Measurements from ENCODE around the gene ADAMTS19.
"Not testable (repeated sequence)": the region's sequence is repeated elsewhere in the genome, so short reads cannot be mapped to it uniquely, and the experiment has no call there.

ADAMTS19 gene

DNA sequence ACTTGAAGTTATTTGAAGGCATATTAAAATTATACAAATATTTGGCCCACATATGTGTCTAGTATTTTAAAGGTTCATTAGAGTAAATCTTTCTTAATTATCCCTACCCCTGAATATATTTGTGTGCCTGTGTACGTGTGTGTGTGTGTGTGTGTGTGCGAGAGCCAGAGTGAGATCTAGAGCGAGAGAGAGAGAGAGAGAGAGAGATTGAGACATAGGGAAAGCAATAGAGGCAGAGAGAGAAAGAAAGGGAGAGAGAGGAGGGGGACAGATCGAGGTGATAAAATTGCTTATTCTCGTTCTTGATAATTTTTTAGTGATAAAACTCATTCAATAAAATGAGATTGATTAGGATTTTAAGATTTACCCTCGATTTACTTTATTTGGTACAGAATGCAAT lies 47.4 kb downstream of the ADAMTS19 start:
- H3K27ac Mint-ChIP-seq = no peak overlapping the region
- H3K9me3 Mint-ChIP-seq = no peaks in the 10 kb centered on the region
- H3K27me3 Mint-ChIP-seq = no peaks in the 10 kb centered on the region
- H3K4me1 Mint-ChIP-seq = no peaks in the 10 kb centered on the region
- H3K4me3 Mint-ChIP-seq = no peak overlapping the region
- H3K36me3 Mint-ChIP-seq = no peaks in the 10 kb centered on the region

- Mint-ChIP-seq H3K4me1 (no peaks in the 10 kb centered on the region), H3K9me3 (no peaks in the 10 kb centered on the region), H3K36me3 (no peaks in the 10 kb centered on the region), H3K27me3 (no peaks in the 10 kb centered on the region), H3K4me3 (no peak overlapping the region), H3K27ac (no peak overlapping the region)
These were observed 48.5 kb downstream of the ADAMTS19 start for GRCh38 chr5:129508606-129509005.

DNA sequence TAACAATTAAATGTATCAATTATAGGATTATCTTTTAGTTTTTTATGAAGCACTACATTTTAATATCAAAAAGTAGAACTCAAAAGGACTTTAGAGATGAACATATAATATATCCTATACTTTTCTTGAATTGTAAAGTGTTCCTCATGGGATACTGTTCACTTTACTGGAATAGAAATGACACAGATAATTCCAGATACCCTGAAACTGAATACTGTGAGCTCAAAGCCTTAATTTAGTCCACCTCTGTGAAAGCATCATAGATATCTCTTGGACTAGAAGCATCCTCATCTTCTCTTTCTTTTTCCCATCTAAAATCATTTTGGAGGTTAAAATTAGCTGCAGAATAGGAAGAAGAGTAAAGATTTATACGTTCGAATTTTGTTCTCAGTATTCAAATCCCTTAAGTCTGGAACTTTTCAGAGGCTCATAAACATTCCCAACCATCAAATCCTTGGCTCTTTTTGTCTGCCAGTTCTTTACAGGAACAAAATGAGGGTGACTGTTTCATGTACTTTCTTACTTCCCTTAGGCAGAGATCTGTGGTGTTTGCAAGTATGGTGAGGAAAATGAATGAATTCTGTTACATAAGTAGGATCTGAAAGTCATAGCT lies 49.4 kb downstream of the ADAMTS19 start:
- H3K36me3 Mint-ChIP-seq = no peaks in the 10 kb centered on the region
- H3K9me3 Mint-ChIP-seq = peaks cover 4% of the 10 kb centered on the region

GRCh38 chr5:129511291-129511690 lies 51.2 kb downstream of the ADAMTS19 start:
- Mint-ChIP-seq H3K4me3 (no peak overlapping the region), H3K4me1 (no peaks in the 10 kb centered on the region), H3K27me3 (no peaks in the 10 kb centered on the region), H3K9me3 (peaks cover 11% of the 10 kb centered on the region), H3K27ac (no peak overlapping the region), H3K36me3 (no peaks in the 10 kb centered on the region)

More for the DNA sequence above, 49.4 kb downstream of the ADAMTS19 start:
- no peak overlapping the region for H3K27ac Mint-ChIP-seq
- H3K27me3 Mint-ChIP-seq = no peaks in the 10 kb centered on the region
- H3K4me3 Mint-ChIP-seq = no peak overlapping the region
- no peaks in the 10 kb centered on the region for H3K4me1 Mint-ChIP-seq

- H3K27ac Mint-ChIP-seq = no peak overlapping the region
- H3K9me3 Mint-ChIP-seq = no peaks in the 10 kb centered on the region
- no peaks in the 10 kb centered on the region for H3K4me1 Mint-ChIP-seq
- H3K36me3 Mint-ChIP-seq = no peaks in the 10 kb centered on the region
- H3K4me3 Mint-ChIP-seq = no peak overlapping the region
- H3K27me3 Mint-ChIP-seq = no peaks in the 10 kb centered on the region
These were observed 81.0 kb downstream of the ADAMTS19 start for GRCh38 chr5:129541051-129541450.

DNA sequence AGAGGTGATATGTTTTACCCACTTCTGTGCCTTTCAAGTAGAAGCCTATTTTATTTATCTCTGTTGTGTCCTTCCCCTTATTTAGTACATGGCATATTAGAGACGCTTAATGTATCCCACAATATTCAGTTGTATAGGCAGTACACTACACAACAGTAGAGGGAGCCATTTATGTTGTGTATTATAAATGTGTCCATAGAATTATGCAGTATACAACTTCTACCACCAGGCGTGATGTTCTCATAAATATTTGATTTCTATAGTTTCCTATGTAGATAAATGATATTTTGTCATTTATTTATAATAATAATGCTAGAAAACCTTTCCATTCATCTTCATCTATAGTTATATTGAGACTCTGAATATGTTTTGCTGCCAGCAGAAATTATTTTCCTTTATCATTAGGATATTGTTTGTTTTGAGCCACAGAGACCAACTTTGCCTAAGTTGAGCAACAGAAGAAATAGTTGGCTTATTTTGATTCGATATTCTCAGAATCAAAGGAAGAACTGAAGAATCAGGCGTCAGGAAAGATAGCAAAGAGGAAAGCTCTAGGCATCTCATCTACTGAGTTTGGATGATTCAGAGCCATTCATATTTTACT lies 81.7 kb downstream of the ADAMTS19 start:
- Mint-ChIP-seq H3K4me3 (no peak overlapping the region), H3K4me1 (no peaks in the 10 kb centered on the region), H3K27me3 (no peaks in the 10 kb centered on the region), H3K36me3 (no peaks in the 10 kb centered on the region), H3K9me3 (peaks cover 6% of the 10 kb centered on the region), H3K27ac (no peak overlapping the region)

DNA sequence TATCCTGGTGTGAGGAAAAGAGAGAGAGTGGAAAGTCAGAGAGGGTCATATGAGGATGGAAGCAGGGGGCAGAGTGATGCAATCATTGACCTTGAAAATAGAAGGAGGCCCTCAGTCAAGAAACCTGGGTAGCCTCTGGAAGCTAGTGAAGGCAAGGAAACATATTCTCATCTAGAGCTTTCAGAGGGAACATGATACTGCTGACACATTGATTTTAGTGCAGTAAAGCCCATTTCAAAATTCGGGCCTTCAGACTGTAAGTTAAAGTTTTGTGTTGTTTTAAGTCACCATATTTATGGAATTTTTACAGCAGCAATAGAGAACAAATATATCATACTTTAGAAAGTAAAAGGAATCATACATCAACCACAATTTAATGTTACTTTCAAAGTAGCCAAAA lies 87.0 kb downstream of the ADAMTS19 start:
- H3K27ac Mint-ChIP-seq = no peak overlapping the region
- H3K4me1 Mint-ChIP-seq = no peaks in the 10 kb centered on the region
- no peak overlapping the region for H3K4me3 Mint-ChIP-seq
- H3K27me3 Mint-ChIP-seq = no peaks in the 10 kb centered on the region
- H3K9me3 Mint-ChIP-seq = peaks cover 14% of the 10 kb centered on the region
- H3K36me3 Mint-ChIP-seq = no peaks in the 10 kb centered on the region

GRCh38 chr5:129554134-129554904 lies 94.2 kb downstream of the ADAMTS19 start:
- H3K27ac Mint-ChIP-seq = no peak overlapping the region
- no peaks in the 10 kb centered on the region for H3K36me3 Mint-ChIP-seq
- H3K4me1 Mint-ChIP-seq = no peaks in the 10 kb centered on the region
- peaks cover 5% of the 10 kb centered on the region for H3K9me3 Mint-ChIP-seq
- H3K4me3 Mint-ChIP-seq = no peak overlapping the region
- H3K27me3 Mint-ChIP-seq = no peaks in the 10 kb centered on the region

- Mint-ChIP-seq H3K9me3 (peaks cover 1% of the 10 kb centered on the region), H3K4me3 (no peak overlapping the region), H3K27ac (no peak overlapping the region), H3K36me3 (no peaks in the 10 kb centered on the region), H3K27me3 (no peaks in the 10 kb centered on the region), H3K4me1 (no peaks in the 10 kb centered on the region)
These were observed 103.5 kb downstream of the ADAMTS19 start for GRCh38 chr5:129563585-129563984.

- no peaks in the 10 kb centered on the region for H3K9me3 Mint-ChIP-seq
- H3K27ac Mint-ChIP-seq = no peak overlapping the region
- H3K4me3 Mint-ChIP-seq = no peak overlapping the region
- H3K4me1 Mint-ChIP-seq = no peaks in the 10 kb centered on the region
- H3K36me3 Mint-ChIP-seq = no peaks in the 10 kb centered on the region
- H3K27me3 Mint-ChIP-seq = no peaks in the 10 kb centered on the region
These were observed 109.2 kb downstream of the ADAMTS19 start for GRCh38 chr5:129569295-129569694.

- H3K4me3 Mint-ChIP-seq = no peak overlapping the region
- no peaks in the 10 kb centered on the region for H3K36me3 Mint-ChIP-seq
- H3K4me1 Mint-ChIP-seq = no peaks in the 10 kb centered on the region
- H3K27me3 Mint-ChIP-seq = no peaks in the 10 kb centered on the region
- H3K9me3 Mint-ChIP-seq = no peaks in the 10 kb centered on the region
- H3K27ac Mint-ChIP-seq = no peak overlapping the region
These were observed 112.0 kb downstream of the ADAMTS19 start for GRCh38 chr5:129572060-129572459.

GRCh38 chr5:129584496-129584895 lies 124.4 kb downstream of the ADAMTS19 start:
- not testable (repeated sequence) for H3K27me3 Mint-ChIP-seq, H3K36me3 Mint-ChIP-seq, H3K27ac Mint-ChIP-seq, H3K4me3 Mint-ChIP-seq, H3K4me1 Mint-ChIP-seq
- H3K9me3 Mint-ChIP-seq = peaks cover 10% of the 10 kb centered on the region

- Mint-ChIP-seq H3K36me3 (no peaks in the 10 kb centered on the region), H3K27ac (no peak overlapping the region), H3K9me3 (peaks cover 4% of the 10 kb centered on the region), H3K27me3 (no peaks in the 10 kb centered on the region), H3K4me1 (no peaks in the 10 kb centered on the region), H3K4me3 (no peak overlapping the region)
These were observed 131.5 kb downstream of the ADAMTS19 start for GRCh38 chr5:129591508-129592160.

DNA sequence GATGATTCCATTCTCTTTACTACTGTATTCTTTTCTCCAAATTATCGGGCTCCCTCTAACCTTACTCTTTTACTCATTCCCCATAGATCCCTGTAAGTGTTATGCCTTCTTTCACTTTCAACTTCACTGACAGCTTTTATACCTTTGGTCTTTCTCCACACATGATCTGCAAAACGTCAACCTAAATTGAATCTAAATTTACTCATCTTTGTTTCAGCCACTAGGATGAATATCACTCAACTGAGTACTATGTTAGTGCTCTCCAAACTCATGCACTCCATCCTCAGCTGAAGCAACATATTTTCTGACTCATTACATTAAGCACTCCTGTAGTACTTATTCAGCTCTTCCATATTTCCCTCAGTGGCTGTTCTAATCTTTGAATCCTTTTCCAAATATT lies 133.4 kb downstream of the ADAMTS19 start:
- Mint-ChIP-seq H3K4me1 (no peaks in the 10 kb centered on the region), H3K36me3 (no peaks in the 10 kb centered on the region), H3K27ac (no peak overlapping the region), H3K27me3 (no peaks in the 10 kb centered on the region), H3K4me3 (no peak overlapping the region), H3K9me3 (no peaks in the 10 kb centered on the region)

DNA sequence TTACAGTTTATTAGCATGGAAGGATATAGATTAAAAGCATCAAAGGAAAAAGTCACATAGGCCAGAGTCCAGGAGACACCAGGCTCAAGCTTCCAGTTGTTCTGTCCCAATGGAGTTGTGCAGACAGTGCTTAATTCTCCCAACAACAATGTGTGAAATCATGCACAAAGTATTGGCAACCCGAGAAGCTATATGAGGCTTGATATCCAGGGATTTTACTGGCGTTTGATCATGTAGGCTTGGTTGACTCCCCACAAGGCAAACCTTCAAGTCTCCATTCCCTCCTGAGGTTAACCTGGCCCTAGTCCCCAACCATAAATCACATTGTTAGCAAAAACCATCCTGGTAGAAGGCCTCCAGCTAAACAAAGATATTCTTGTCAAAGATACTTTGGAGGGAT lies 141.5 kb downstream of the ADAMTS19 start:
- Mint-ChIP-seq H3K9me3 (no peaks in the 10 kb centered on the region), H3K27ac (no peak overlapping the region), H3K4me1 (no peaks in the 10 kb centered on the region), H3K27me3 (no peaks in the 10 kb centered on the region), H3K4me3 (no peak overlapping the region), H3K36me3 (no peaks in the 10 kb centered on the region)

DNA sequence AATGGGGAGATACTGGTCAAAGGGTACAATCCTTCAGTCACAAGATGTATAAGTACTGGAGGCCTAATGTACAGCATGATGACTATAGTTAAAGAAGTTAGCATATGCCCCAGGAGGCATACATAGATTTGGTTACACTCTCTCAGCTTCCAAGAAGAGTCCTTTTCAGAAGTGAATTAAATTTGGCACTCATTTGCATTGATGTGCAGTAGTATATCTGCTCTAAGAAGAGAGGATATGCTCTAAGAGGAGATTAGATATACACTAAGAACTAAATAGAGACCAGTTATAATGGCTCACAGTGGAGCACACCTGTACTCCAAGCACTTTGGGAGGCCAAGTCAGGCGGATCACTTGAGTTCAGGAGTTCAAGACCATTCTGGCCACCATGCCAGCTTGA lies 148.3 kb downstream of the ADAMTS19 start:
- H3K36me3 Mint-ChIP-seq = no peaks in the 10 kb centered on the region
- H3K9me3 Mint-ChIP-seq = no peaks in the 10 kb centered on the region
- H3K4me3 Mint-ChIP-seq = no peak overlapping the region
- no peak overlapping the region for H3K27ac Mint-ChIP-seq
- H3K27me3 Mint-ChIP-seq = no peaks in the 10 kb centered on the region
- H3K4me1 Mint-ChIP-seq = no peaks in the 10 kb centered on the region
